ENCODE data around the gene CHM. TPM values are rescaled to one million over a fixed set of nuclear protein-coding genes. Genes with fewer than 3 reads are reported as not detected.
"Not testable (repeated sequence)": the region's sequence is repeated elsewhere in the genome, so short reads cannot be mapped to it uniquely, and the experiment has no call there.

The CHM gene
- total RNA-seq, 4 donors from 2014 or later: 12.5 to 25.2 (median 18.8) TPM

DNA sequence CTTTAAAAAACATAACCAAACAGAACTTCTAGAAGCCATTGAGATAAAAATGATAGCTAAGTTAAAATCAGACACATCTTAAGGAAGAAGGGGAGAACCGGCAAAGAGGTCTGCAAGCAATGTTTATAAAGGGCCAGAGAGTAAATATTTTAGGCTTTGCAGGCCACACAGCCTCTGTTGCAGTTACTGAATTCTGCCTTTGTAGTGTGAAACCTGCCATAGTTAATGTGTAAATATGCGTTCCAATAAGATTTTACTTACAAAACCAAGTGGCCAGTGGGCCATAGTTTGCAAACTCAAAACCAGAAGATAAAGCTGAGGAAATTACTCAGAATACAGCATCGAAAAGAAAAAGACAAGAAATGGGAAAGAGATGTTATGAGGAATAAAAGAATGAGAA, 33.6 kb downstream of the CHM start:
- Histone ChIP-seq H3K27ac (no peak overlapping the region), H3K4me1 (no peaks in the 10 kb centered on the region), H3K36me3 (no peaks in the 10 kb centered on the region), H3K4me3 (no peak overlapping the region), H3K9me3 (no peaks in the 10 kb centered on the region), H3K27me3 (no peaks in the 10 kb centered on the region)
- TF ChIP-seq POLR2AphosphoS5 (IDR thresholded peaks at IDR 0.05) (no peak), POLR2A (IDR thresholded peaks at IDR 0.05) (no peak), EP300 (IDR thresholded peaks at IDR 0.05) (no peak)
- TF ChIP-seq, protein P1, sequence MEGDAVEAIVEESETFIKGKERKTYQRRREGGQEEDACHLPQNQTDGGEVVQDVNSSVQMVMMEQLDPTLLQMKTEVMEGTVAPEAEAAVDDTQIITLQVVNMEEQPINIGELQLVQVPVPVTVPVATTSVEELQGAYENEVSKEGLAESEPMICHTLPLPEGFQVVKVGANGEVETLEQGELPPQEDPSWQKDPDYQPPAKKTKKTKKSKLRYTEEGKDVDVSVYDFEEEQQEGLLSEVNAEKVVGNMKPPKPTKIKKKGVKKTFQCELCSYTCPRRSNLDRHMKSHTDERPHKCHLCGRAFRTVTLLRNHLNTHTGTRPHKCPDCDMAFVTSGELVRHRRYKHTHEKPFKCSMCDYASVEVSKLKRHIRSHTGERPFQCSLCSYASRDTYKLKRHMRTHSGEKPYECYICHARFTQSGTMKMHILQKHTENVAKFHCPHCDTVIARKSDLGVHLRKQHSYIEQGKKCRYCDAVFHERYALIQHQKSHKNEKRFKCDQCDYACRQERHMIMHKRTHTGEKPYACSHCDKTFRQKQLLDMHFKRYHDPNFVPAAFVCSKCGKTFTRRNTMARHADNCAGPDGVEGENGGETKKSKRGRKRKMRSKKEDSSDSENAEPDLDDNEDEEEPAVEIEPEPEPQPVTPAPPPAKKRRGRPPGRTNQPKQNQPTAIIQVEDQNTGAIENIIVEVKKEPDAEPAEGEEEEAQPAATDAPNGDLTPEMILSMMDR (IDR thresholded peaks at IDR 0.05): no peak
- 76 to 94% methylated on average over 2 of the region's 3 CpGs for WGBS, 2 donors (ENCODE audit: low coverage in 1 of 2)
- ATAC-seq: no peak

DNA sequence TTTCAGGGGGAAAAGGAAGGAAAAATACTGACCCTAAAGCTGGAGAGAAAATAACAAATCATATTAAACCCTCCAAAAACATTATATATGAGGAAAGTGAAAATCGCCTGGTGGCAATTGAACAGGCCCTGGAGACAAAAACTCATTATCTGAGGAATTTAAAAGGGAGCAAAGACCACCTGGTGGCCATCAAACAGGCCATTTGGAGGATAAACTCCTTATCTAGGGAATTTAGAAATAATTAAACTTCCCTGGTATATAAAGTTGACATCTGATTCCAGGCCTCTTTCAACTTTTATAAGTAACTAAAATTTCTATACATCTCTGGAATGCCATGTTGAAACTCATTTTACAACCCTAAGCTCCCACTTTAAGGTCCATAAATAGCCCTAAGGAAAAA, 35.2 kb downstream of the CHM start:
- Histone ChIP-seq H3K4me3 (no peak overlapping the region), H3K4me1 (no peaks in the 10 kb centered on the region), H3K27me3 (no peaks in the 10 kb centered on the region), H3K36me3 (no peaks in the 10 kb centered on the region), H3K27ac (no peak overlapping the region), H3K9me3 (no peaks in the 10 kb centered on the region)
- 100% methylated on average over 1 of the region's 1 CpG; no CpG with 5 or more reads in 1 of the 2 donors for WGBS, 2 donors (ENCODE audit: low coverage in 1 of 2)
- TF ChIP-seq POLR2AphosphoS5 (IDR thresholded peaks at IDR 0.05) (no peak), EP300 (IDR thresholded peaks at IDR 0.05) (no peak), POLR2A (IDR thresholded peaks at IDR 0.05) (no peak)
- TF ChIP-seq, protein P1 (IDR thresholded peaks at IDR 0.05): no peak
- no peak for ATAC-seq

DNA sequence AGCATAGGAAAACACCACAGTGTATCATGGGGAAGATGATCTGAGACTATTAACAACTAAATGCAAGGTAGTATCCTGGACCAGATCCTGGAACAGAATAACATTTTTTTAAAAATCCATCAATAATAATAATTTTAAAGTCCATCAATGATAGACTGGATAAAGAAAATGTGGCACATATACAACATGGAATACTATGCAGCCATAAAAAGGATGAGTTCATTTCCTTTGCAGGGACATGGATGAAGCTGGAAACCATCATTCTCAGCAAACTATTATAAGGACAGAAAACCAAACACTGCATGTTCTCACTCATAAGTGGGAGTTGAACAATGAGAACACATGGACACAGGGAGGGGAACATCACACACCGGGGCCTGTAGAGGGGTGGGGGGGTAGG, 37.6 kb downstream of the CHM start:
- not testable (repeated sequence) for H3K36me3 ChIP-seq, ATAC-seq, H3K4me3 ChIP-seq, H3K27me3 ChIP-seq, H3K4me1 ChIP-seq, H3K9me3 ChIP-seq, H3K27ac ChIP-seq
- no CpG with 5 or more reads among the region's 1 CpG for WGBS, 2 donors (ENCODE audit: low coverage in 1 of 2)

DNA sequence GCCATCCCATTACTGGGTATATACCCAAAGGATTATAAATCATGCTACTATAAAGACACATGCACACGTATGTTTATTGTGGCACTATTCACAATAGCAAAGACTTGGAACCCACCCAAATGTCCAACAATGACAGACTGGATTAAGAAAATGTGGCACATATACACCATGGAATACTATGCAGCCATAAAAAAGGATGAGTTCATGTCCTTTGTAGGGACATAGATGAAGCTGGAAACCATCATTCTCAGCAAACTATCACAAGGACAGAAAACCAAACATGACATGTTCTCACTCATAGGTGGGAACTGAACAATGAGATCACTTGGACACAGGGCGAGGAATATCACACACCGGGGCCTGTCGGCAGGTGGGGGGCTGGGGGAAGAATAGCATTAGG, 39.5 kb downstream of the CHM start:
- not testable (repeated sequence) for ATAC-seq, H3K4me1 ChIP-seq, H3K27me3 ChIP-seq, H3K36me3 ChIP-seq, H3K4me3 ChIP-seq, H3K9me3 ChIP-seq, H3K27ac ChIP-seq
- 83 to 92% methylated on average over 2 to 3 of the region's 4 CpGs for WGBS, 2 donors (ENCODE audit: low coverage in 1 of 2)

DNA sequence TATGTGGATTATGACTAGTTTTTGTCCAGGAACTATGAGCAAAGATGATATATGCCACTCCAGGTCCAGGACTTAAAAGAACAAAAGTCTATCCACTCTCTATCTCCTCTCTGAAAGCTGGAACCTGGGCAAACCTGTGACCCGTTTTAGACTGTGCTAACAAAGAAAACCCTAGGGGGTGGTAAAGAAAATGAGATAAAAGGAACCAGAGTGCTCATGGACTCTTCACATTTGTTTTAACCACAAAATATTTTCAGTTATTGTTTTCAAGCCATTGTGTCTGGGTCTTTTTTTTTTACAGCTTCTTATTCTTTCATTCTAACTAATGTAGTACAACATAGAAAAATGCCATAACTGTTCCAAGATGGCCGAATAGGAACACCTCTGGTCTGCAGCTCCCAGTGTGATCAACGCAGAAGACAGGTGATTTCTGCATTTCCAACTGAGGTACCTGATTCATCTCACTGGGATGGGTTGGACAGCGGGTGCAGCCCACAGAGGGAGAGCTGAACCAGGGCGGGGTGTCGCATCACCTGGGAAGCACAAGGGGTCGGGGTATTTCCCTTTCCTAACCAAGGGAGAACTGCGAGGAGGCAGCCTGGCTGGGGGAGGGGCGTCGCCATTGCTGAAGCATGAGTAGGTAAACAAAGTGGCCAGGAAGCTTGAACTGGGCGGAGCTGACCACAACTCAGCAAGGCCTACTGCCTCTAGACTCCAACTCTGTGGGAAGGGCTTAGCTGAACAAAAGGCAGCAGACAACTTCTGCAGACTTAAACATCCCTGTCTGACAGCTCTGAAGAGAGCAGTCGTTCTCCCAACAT, 45.1 kb downstream of the CHM start:
- H3K4me1 ChIP-seq: no peaks in the 10 kb centered on the region
- ATAC-seq: no peak
- H3K9me3 ChIP-seq: no peaks in the 10 kb centered on the region
- no peak overlapping the region for H3K4me3 ChIP-seq
- H3K27ac ChIP-seq: no peak overlapping the region
- 58 to 88% methylated on average over 1 to 5 of the region's 12 CpGs for WGBS, 2 donors (ENCODE audit: low coverage in 1 of 2)
- no peaks in the 10 kb centered on the region for H3K36me3 ChIP-seq
- TF ChIP-seq EP300 (IDR thresholded peaks at IDR 0.05) (no peak), POLR2A (IDR thresholded peaks at IDR 0.05) (no peak), POLR2AphosphoS5 (IDR thresholded peaks at IDR 0.05) (no peak)
- TF ChIP-seq, protein P1 (IDR thresholded peaks at IDR 0.05): no peak
- H3K27me3 ChIP-seq: no peaks in the 10 kb centered on the region

DNA sequence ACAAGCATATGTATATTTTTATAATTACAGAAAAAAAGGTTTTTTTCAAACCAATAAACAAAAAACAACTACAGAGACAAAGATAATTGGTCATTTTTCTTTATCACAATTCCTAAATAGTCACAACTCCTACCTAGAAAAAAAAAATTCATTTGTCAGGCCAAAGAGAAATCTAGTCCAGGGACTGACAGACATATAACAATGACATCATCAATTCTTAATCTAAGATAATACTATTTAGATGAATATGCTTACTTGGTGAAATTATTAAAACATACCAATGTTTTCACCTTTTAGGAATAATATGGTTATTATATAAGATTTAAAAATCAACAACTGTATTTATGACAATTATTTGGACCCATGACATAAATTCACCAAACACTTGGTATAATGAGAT, 48.4 kb downstream of the CHM start:
- H3K4me3 ChIP-seq: no peak overlapping the region
- no peaks in the 10 kb centered on the region for H3K36me3 ChIP-seq
- TF ChIP-seq, protein P1 (IDR thresholded peaks at IDR 0.05): no peak
- no peak for TF ChIP-seq EP300 (IDR thresholded peaks at IDR 0.05)
- ATAC-seq: no peak
- H3K27me3 ChIP-seq: no peaks in the 10 kb centered on the region
- H3K4me1 ChIP-seq: no peaks in the 10 kb centered on the region
- H3K9me3 ChIP-seq: no peaks in the 10 kb centered on the region
- no peak overlapping the region for H3K27ac ChIP-seq
